ENCODE results near the gene RNF213. TPM values are rescaled to one million over a fixed set of nuclear protein-coding genes. Genes with fewer than 3 reads are reported as not detected.
"Not testable (repeated sequence)": the region's sequence is repeated elsewhere in the genome, so short reads cannot be mapped to it uniquely, and the experiment has no call there.

RNF213 gene
- total RNA-seq, 1 donor from 2014 or later: 221 TPM

GRCh38 chr17:80224683-80225082 lies 36.0 kb upstream of the RNF213 start:
- DNase-seq (ENCODE audit: low spot score): no peak

DNA sequence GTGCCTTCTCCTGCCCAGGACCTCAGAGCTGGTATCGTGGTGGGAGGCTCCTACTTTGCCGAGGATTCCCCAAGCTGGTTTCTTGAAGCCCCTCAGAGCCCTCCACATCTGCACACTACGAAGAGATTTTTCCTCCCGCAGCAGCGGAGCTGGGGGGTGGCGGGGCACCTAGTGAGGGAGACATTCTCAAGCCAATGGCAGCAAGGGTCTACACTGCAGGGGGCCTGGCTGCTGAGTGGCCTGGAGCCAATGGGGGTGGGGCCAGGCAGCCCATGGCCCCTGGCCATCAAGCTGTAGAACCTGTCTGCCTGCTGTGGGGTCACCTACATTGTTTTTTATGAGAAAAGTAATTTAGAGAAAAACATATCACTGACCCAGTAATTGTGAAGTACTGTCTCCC lies 35.4 kb upstream of the RNF213 start:
- DNase-seq (ENCODE audit: low spot score): no peak

DNA sequence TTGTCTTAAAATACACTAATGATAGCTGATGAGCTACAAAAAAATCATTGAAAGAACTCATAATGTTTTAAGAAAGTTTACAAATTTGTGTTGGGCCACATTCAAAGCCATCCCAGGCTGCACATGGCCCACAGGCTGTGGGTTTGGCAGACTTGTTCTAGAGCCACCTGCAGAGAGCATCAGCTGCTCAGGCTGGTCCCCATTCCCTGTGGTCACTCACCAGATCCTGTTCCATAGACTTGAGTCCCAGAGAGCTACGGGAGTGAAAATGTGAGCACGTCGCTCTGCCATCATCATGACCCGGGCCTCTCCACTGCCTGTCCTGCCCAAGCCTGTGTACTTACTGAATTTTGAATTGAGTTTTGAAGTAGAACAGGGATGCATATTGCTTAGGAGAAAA lies 33.5 kb upstream of the RNF213 start:
- DNase-seq (ENCODE audit: low spot score): no peak

GRCh38 chr17:80227666-80228065 lies 33.0 kb upstream of the RNF213 start:
- DNase-seq (ENCODE audit: low spot score): no peak

- DNase-seq (ENCODE audit: low spot score): no peak
These were observed 32.2 kb upstream of the RNF213 start for GRCh38 chr17:80228477-80228876.

DNA sequence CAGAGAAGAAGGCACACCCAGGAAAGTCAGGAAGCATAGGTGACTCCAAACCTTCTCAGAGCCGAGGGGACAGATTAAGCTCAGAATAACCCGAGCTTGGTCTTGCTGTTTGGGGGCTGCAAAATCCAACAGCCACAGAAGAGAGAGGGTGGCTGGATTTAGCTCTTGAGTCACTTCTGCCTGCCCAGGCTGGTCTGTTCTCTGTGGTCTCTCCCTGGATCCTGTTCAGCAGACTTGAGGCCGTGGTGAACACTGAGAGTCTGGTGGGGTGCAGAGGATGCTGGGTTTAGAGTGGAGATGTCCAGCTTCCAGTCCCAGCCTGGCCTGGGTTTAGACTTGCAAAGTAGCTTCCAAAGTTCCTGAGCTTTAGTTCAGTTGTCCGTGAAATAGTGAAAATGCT lies 31.6 kb upstream of the RNF213 start:
- DNase-seq (ENCODE audit: low spot score): no peak

DNA sequence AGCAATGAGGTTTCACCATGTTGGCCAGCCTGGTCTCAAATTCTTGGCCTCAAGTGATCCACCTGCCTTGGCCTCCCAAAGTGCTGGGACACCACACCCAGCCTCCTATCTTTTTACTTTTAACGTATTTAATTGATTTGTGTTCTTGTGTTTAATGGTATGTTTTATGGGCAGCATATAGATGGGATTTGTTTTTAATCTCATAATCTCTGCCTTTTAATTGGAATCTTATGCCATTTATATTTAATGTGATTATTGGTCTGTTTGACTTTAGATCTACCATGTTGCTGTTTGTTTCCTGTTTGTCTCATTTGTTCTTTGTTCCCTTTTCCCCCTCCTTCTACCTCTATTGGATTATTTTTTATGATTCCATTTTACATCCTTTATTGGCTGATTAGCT lies 28.2 kb upstream of the RNF213 start:
- DNase-seq (ENCODE audit: low spot score): no peak

- no peak for DNase-seq (ENCODE audit: low spot score)
These were observed 27.4 kb upstream of the RNF213 start for GRCh38 chr17:80233202-80233601.

DNA sequence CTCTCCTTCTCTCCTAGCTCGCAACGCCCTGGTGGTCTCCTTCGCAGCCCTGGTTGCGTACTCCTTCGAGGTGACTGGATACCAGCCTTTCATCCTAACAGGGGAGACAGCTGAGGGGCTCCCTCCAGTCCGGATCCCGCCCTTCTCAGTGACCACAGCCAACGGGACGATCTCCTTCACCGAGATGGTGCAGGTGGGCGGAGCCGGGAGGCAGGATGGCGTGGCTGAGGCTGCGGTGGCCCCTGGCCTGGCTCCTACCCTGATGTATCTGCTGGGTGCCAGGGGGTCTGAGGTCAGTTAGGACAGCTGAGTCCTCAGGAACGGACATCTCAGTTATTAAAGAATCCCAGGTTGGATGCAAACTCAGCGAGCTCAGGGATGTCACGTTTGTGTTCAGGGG lies 23.7 kb upstream of the RNF213 start:
- no peak for DNase-seq (ENCODE audit: low spot score)

DNA sequence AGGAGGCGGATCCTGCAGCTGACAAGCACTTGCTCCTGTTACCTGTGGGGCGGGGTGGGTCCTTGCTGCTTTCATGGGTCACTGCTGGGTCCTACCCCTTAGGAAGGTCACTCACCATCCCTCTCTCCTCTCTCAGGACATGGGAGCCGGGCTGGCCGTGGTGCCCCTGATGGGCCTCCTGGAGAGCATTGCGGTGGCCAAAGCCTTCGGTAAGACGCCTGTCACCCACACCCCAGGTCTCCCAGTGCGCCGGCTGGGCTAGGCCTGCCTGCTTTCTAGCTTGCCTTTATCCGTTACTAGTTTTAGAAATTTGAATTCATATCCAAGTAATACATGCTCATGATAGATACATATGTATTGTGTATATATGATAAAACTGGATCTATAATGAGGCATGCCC lies 23.3 kb upstream of the RNF213 start:
- no peak for DNase-seq (ENCODE audit: low spot score)

DNA sequence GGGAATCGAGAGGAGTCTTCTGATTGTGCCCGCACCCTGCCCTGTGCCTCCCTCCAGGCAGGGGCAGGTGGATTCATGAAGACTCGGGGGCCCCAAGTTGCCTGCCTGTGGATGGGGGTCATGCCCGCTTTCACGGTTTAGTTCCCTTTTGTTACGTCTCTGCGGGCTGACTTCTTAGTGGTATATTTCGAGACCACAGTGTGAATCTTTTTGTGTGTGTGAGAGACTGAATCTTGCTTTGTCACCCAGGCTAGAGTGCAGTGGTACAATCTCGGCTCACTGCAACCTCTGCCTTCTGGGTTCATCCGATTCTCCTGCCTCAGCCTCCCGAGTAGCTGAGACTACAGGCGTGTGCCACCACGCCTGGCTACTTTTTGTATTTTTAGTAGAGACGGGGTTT lies 18.1 kb upstream of the RNF213 start:
- no peak for DNase-seq (ENCODE audit: low spot score)

GRCh38 chr17:80243526-80244433 lies 16.9 kb upstream of the RNF213 start:
- DNase-seq (ENCODE audit: low spot score): no peak

DNA sequence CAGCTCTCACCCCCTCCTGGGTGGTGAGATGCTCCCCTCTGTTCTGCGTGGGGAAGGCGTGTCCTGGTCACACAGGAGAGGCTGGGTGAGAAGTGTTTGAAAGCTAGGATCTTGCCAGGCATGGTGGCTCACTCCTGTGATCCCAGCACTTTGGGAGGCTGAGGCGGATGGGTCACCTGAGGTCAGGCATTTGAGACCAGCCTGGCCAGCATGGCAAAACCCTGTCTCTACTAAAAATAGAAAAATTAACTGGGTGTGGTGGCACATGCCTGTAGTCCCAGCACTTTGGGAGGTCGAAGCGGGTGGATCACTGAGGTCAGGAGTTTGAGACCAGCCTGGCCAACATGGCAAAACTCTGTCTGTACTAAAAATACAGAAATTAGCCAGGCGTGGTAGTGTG lies 16.2 kb upstream of the RNF213 start:
- DNase-seq (ENCODE audit: low spot score): not testable (repeated sequence)

DNA sequence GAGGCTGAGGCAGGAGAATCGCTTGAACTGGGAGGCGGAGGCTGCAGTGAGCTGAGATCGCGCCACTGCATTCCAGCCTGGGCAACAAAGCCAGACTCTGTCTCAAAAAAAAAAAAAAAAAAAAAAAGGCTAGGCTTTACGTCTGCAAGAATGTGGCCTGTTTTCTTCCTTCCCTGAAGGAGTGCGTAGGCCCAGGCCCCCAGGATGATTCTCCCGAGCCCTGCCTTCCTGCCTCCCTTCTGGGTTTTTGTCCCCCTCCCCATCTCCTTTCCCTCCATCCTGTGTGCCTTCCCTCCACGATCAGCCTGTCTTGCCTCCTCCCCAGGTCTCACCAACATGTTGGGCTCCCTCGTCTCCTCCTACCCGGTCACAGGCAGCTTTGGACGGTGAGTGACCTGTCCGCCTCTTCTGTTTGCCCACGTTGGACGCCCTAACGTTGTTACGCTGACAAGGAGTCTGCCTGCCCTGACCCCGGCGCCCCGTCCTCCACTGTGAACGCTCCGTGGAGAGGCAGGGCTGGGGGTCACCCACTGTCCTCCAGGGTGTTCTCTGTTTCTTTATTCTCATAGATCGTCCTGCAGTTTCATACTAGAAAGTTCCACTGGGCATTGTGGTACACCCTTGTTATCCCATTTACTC lies 15.7 kb upstream of the RNF213 start:
- no peak for DNase-seq (ENCODE audit: low spot score)

DNA sequence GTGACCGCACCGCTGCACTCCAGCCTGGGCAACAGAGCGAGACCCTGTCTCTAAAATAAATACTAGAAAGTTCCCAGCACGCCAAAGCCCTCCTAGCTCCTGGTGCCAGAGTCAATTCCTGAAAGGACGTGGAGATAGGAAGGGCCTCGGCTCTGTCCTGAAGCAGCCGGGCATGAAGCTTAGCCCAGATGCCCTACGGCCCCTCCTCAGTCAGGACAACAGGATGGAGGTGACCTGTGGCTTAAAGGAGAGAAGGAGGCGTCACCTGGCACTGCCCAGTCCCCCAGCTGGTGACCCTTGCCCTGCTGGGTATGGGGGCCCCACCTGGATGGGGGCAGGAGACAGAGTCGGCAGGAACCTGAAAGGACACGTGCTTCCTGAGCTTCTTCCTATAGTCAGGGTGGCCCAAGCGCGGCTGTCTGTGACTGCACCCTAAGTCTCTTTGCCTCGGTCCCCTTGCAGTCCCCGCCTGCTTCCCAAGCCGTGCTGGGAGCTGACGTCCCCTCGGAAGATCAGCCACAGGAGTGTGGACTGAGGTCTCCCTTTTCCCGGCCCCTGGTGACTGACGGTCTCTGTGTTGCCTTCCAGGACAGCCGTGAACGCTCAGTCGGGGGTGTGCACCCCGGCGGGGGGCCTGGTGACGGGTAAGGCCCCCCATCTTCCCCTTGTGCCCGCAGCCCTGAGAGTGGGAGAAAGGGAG lies 14.9 kb upstream of the RNF213 start:
- DNase-seq (ENCODE audit: low spot score): no peak

DNA sequence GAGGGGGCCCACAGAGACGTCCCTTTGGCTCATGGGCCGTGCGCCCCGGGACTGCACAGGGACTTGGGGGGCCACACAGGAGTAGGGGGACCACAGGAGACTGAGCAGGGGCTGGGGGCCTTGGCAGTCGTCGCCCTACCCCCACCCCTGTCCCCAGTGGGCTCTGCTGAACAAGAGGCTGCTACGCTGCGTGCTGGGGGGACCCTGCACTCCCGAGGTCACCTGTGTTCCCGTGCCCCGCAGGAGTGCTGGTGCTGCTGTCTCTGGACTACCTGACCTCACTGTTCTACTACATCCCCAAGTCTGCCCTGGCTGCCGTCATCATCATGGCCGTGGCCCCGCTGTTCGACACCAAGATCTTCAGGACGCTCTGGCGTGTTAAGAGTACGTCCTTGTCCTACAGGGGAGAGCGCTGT lies 14.4 kb upstream of the RNF213 start:
- DNase-seq (ENCODE audit: low spot score): no peak

DNA sequence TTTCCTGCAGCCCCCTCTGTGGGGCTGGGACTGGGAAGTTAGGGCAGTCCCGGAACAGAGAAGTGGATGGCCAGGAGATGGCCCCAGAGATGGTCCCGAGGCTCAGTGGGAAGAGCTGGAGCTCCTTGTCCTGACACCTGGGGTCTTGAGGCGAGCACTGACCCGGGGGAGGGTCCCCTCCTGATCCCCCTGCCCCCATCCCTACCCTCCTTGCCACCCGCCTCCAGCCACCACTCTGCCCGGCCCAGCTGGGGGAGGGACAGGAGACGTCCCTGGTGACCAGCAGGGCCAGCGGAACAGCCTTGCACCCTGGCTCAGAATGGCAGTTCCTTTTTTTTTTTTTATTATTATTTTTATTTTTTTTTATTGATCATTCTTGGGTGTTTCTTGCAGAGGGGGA lies 13.9 kb upstream of the RNF213 start:
- no peak for DNase-seq (ENCODE audit: low spot score)

GRCh38 chr17:80247561-80247960 lies 13.1 kb upstream of the RNF213 start:
- no peak for DNase-seq (ENCODE audit: low spot score)

DNA sequence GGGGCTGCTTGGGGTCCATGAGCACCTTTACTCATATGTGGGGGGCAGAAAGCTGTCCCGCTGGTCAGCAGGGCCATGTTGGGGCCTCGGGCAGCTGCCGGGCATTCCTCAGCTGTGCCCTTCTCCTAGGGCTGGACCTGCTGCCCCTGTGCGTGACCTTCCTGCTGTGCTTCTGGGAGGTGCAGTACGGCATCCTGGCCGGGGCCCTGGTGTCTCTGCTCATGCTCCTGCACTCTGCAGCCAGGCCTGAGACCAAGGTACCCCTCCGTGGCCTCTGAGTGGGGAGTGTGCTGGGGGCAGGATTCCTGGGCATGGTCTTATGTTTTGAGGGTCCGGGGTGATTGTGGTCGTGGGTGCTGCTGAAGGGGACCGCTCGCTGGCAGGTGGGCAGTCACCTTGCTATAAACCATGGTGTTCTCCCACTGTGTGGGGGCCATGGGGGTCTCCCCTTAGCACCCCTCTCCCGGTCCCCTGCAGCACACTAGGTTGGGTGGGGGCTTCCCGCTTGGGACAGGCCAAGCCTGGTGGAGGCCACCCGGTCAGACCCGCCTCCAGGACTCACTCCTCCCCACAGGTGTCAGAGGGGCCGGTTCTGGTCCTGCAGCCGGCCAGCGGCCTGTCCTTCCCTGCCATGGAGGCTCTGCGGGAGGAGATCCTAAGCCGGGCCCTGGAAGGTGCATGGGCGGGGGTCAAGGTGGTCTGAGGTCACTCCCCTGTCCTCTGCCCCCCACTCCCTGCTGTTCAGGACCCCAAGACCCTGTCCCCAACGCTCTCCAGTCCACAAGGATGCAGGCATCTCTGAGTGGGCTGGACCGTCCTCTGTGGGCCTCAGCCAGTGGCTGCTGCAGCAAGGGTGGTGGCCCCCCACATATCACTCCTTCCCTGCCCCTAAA lies 12.4 kb upstream of the RNF213 start:
- DNase-seq (ENCODE audit: low spot score): no peak

- DNase-seq (ENCODE audit: low spot score): no peak
These were observed 11.6 kb upstream of the RNF213 start for GRCh38 chr17:80248894-80249710.

DNA sequence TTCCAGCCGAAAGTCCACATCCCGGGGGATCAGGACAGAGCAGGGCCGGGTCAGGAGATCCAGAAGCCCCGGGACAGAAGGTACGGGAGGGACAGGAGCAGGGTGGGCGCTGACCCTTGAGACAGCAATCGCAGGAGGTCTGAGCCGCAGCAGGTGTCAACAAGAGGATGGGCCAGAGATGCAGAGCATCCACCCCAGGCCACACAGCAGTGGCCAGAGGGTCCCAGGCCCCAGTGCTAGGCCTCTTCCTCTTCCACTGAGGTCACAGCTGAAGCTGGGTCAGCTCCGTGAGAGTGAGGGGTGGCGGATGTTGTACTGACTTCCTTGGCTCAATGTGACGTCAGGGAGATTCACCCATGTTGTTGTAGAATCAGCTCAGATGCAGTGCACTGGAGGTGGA lies 8.7 kb upstream of the RNF213 start:
- DNase-seq (ENCODE audit: low spot score): no peak
